Stimulated activated CD4-positive, alpha-beta T cell treated with anti-CD3 and anti-CD28 coated beads, Interleukin-2, amount 100 ng/mL, for 4 hours (primary cell): ENCODE measurements around the gene EHD1.
"Not testable (repeated sequence)": the region's sequence is repeated elsewhere in the genome, so short reads cannot be mapped to it uniquely, and the experiment has no call there.

Experiments
- DNase-seq: peaks from one replicate; pipeline ENCODE4 v3.0.0-alpha.2; 2020; ENCODE audit warnings: low read depth

EHD1 gene

GRCh38 chr11:64826578-64827450, 51.6 kb downstream of the EHD1 start:
- DNase-seq, result no peak

GRCh38 chr11:64826062-64826461, 52.4 kb downstream of the EHD1 start:
- DNase-seq, result no peak

GRCh38 chr11:64823568-64824119, 54.8 kb downstream of the EHD1 start:
- no peak for DNase-seq

GRCh38 chr11:64817476-64817875, 60.9 kb downstream of the EHD1 start:
- no peak for DNase-seq

- DNase-seq, result not testable (repeated sequence)
Observed at GRCh38 chr11:64815433-64815832, 63.0 kb downstream of the EHD1 start.

GRCh38 chr11:64814712-64815187, 63.7 kb downstream of the EHD1 start:
- no peak for DNase-seq

GRCh38 chr11:64813826-64814225, 64.6 kb downstream of the EHD1 start:
- DNase-seq, result no peak

GRCh38 chr11:64810891-64811272, 67.5 kb downstream of the EHD1 start:
- DNase-seq, result no peak

- peak; percentile 64 for DNase-seq
Observed at GRCh38 chr11:64810271-64810890, 68.0 kb downstream of the EHD1 start, which contains the start of gene MEN1. TSS of gene MEN1 (minus strand) at chr11:64810551. CDS start at chr11:64810109, 442 bp downstream.

GRCh38 chr11:64809781-64810241, 68.6 kb downstream of the EHD1 start:
- DNase-seq, result no peak

GRCh38 chr11:64805481-64805880, 72.9 kb downstream of the EHD1 start:
- no peak for DNase-seq

- DNase-seq, result no peak
Observed at GRCh38 chr11:64804346-64805210, 73.8 kb downstream of the EHD1 start.

- no peak for DNase-seq
Observed at GRCh38 chr11:64803846-64804345, 74.5 kb downstream of the EHD1 start.

- peak; percentile 79 for DNase-seq
Observed at GRCh38 chr11:64803158-64803845, 75.1 kb downstream of the EHD1 start, which contains the start of gene MAP4K2. TSS of gene MAP4K2 (minus strand) at chr11:64803214. CDS start at chr11:64803149, 65 bp downstream.

GRCh38 chr11:64802370-64803157, 75.9 kb downstream of the EHD1 start:
- peak; percentile 21 for DNase-seq
